LHCN-M2 (cell line): ENCODE data around the gene CELF2. TPM values are rescaled to one million over a fixed set of nuclear protein-coding genes. Genes with fewer than 3 reads are reported as not detected.

Source experiments
- DNase-seq: peaks from one replicate; pipeline ENCODE4 v3.0.0-alpha.2; 2012; ENCODE audit warnings: low read depth
- total RNA-seq: library from RNA; depleted of rRNA; stranded (reverse); fragments of >200 nt; gene quantifications from 2 replicates; pipeline ENCODE4 v1.2.3, GENCODE V29; 2014

Gene CELF2
- total RNA-seq, 1 experiment from 2014 or later = 68.1 TPM

DNA sequence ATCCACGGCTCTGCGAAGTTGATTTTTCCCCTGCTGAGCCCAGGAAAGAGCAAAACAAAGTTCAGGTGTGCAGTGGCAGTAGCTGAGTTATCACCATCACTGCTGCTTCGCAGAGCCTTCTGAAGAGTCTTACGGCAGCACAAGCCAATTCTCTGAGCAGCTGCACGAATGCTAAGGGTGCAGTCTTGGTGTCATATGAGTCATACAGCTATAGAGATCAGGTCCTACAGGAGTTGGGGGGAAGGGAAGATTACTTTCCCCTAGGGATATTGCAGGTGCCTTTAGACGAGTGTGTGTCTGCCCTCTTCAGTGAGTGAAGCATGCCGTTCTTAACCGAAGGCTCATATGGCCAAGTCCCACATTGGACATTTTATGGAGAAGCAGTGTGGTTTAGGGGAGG, 227.8 kb downstream of the CELF2 start:
- peak; percentile 61 for DNase-seq

DNA sequence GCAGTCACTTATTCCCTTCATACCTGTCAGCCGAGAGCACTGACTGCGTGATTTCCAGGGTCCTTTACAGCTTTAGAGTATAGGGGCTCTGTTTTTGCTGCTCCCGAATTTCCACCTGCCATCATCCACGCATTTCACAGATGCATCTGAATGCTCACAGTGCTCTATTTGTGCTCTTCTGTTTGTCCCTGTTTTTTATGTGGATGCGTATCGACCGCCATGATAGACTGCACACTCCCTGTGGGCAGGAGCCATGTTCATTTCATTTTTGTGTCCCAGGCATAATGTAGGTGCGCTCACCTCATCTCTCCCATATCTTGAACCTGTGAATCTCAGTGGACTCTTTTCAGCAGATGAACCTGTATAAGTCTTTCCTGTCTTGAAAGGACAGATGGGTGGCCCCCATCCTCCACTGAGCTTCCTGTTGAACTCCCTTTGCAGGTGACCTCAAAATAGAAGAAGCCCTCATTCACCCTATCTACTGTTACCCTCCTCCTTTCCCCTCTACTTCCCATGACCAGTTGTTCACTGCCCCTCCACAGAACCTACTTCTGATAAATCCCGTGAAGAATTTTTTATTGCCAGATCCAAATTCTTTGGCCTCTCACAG, 228.4 kb downstream of the CELF2 start:
- DNase-seq = no peak

DNA sequence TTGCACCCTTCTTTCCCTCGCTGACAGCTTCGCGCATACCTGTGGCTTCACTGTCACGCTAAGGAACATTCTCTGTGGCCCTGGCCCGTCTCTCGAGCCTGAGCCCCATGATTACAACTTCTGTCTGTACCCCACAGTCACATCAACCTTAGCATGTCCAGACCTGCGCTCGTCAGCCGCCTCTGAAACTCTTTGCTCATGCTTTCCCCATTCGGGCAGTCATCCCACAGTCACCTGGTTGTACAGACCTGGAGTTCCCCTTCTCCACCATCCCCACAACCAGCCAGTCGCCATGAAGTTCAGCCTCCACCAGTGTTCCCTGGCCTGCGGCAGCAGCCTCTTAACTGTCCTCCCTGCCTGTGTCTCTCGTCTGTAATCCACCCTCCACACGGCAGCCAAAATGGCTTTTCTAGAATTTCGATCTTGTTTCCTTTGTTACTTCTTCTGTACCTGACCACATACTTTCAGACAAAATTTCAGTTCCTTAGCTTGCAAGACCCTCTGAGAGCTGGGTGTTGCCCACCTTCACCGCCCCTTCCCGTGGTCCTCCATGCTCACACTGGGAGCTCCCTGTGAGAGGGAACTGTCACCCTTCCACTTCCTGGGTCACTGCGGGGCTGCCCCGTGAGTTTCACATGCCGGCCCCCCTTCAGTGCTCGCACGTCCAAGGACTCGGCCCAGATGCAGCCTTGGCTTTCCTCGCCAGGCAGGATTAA, 229.2 kb downstream of the CELF2 start:
- no peak for DNase-seq

DNA sequence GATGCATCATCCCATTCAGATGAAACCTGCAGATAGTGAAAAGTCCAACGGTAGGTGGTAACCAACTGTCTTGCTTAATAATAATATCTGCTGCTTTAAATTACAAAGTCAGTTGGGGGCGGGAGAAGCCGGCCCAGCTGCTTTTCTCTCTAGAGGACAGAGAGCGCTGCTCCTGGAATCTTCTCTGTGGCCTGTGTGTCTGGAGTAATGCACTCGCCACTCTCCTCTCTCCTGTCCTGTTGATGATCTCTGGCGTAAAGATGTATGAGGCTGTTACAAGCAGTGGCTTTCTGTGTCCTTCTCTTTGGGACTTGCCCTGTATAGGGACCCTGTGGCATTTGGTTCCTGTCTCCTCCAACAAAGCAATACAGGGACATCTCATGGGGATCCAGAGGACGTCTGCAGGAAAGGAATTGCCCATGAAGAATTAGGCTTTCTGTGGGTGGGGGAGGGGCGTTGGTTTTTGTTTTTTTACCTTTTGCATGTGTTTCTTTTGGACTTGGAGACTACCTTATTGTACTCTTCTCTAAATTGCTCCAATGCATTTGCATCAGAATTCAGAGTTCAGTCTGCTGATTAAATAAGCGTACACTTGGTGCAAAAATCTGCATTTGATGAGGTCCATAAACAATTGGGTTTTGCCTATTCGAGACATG, 231.6 kb downstream of the CELF2 start:
- DNase-seq = no peak

DNA sequence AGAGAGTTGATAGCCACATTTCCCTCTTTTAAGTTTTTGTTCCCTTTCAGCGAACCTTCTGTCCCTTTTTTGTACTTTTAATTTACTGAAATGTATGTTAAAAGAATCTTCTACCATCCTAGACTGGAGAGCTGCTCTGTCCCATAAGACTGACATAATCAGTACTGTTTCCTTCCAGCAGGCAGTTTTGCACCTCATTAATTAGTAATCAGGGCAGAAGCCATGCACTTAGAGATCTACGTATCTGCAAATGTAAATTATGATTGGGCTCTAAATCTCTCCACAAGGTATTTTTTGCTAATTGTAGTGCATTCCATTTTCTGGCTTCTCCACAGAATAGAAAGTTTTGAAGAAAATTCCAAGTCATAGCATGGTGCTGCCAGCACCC, 232.1 kb downstream of the CELF2 start:
- DNase-seq = no peak

DNA sequence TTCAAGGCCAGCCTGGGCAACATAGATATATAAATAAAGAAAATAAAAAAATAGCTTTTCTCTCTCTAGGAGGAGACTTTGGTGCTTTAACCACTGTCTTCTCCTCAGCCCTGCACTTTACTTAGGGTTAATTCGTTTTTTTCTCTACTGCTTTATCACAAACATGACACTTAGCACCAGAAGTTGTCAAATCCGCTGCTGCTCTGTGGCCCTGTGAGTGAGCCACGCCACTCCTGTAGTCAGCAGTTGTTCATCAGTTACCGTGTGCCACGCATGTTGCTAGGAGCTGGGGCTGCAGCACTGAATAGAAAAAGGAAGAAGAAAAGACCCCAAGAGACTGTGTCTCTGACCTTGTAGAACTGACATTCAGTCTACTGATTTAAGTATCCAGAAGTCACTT, 232.6 kb downstream of the CELF2 start:
- DNase-seq = no peak

DNA sequence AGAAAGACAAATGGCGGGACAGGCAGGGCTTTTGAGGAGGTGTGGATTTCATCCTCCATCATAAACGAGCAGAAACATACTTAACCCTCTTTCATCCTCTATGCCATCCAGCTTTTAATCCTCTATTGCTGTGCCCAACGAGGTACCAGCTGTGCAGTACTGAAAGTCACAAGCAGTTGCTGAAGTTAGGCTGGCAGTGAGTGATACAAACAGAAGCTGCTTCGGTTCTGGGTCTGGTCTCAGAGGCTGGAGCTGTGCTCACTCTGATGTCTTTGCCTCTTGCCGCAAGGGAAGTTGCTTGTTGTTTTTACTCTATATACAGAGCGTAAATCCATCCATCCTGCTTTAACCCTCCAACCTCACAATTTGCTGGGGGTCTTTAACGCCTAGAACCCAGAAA, 235.2 kb downstream of the CELF2 start:
- no peak for DNase-seq

DNA sequence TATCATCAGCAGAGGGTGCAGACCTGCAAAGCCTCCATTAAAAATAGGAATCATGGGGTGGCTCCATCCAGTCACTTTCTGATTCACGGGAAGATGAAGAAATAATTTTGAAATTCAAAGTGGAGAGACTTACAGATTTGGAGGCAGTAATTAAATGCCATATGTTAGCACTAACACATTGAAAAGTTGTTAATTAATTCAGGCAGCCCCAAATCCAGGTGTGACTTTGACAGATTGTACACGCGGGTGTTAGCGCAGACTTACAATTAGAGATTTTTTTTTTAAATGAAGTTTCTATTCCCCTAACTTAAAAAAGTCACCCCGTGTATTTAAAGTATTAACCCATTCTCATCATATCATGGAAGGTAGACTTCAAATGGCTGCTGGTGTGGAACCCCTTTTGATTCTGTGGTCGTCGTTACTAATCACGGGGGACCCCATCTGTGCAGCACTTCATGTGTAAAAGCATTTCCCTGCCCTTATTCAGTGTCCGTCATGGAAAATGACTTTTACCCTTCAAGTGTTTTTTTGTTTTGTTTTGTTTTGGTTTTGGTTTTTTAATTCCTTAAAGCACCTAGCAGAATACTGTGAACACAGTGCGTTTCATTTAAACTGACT, 235.8 kb downstream of the CELF2 start:
- no peak for DNase-seq

DNA sequence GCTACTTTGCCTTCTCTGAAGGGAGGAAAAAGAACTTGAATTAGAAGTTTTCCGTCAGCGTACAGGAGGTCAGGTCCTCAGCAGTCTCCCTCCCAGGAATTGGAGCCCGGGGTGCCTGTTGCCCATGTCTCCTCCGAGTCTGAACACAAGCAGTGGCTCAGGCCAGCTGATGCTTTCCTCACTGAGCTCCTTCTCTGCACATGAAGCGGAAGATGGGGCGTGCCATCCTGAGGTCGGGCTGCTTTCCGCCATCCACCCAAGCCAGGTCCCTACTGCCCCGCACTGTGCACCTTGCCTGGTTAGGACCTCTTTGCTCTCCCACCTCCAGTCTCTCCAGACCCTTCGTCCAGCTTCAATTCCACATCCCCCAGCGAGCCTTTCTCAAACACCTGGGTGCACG, 237.5 kb downstream of the CELF2 start:
- DNase-seq = no peak

DNA sequence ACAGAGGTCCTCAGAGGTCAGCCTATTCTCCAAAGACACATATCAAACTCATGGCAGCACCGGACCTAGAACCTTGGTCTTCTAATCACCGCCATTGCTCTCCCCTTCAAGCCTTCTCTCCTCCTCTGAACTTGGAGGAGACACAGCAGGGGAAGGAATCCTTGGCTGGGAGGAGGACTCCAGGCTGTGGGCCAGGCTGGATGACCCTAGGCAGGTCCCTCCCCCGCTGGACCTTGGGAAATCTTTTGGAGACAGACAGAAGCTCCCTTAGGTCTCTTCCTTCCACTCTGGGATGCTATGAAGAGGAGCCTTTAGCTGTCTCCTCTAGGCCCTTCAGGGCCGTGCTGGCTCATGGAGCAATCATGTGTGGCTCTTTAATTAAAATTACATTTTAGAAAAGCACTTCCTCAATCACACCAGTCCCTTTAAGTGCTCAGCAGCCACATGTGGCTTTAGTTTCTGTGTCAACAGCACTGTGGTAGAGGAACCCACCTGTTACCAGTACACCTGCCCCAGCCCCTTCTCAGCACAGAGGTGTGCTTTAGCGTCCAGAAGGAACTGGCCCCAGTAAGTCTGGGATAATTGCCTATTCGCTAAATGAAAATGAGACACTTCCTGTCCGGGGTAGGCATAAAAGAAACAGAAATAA, 238.2 kb downstream of the CELF2 start:
- DNase-seq = no peak

DNA sequence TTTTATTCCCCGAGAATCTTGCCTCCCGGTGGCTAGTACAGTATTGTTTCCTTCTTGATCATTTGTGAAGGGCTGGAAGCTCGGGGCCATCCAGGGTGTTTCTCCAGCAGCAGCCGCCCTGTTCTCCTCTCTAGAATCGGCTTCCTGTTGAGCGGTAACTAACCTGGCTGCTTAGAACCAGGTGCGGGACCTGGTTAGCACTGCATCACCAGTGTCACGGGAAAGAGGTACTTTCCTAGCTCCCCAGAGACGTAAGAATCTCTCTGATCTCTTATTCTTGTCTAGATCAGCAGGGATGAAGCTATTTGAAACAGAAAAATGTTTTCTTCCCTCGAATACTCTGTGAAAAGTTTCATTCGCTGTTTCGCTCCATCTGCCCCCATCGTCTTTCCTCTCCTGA, 239.2 kb downstream of the CELF2 start:
- DNase-seq = no peak

DNA sequence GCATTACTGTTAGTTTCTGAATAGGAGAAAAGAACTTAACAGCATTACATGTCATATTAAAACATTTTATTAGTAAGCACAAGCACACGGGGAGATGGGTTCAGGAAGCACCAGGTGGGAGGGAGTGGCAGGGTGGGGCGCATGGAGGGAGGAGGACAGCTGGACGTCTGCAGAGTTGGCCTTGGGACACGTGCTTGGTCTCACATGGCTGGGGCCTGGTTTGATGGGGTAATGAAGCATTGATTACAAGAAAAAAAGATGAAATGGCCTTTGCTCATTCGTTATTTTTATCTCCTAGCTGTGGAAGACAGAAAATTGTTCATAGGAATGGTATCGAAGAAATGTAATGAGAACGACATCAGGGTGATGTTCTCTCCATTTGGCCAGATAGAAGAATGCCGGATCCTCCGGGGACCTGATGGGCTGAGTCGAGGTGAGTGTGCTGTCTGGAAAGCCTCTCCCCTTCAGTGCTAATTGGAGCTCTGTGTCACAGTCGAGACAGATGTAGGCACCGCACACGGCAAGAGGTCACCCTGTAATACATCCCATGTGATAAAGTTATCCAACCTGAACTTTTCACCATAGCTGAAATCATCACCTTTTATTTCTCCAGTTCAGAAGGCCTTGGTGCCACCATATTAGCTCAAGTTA, 239.9 kb downstream of the CELF2 start:
- peak; percentile 14 for DNase-seq

DNA sequence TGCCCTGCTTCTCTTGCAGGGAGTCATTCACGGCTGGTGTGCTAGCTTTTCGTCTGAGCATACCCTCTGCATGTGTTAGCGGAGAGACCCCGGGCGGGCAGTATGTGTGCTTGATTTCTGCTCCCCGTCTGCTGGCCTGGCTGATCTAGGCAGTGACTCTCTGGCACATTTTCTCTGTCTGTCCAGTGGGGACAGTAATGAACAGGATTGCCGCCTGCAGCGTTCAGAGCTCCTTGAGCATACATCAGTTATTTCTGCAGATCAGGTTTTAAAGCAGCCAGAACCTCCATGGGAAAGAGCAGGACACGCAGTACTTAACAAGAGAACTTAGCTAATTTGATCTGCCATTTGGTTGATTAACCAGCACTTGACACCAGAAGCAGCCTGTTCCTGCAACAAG, 242.5 kb downstream of the CELF2 start:
- DNase-seq = no peak

DNA sequence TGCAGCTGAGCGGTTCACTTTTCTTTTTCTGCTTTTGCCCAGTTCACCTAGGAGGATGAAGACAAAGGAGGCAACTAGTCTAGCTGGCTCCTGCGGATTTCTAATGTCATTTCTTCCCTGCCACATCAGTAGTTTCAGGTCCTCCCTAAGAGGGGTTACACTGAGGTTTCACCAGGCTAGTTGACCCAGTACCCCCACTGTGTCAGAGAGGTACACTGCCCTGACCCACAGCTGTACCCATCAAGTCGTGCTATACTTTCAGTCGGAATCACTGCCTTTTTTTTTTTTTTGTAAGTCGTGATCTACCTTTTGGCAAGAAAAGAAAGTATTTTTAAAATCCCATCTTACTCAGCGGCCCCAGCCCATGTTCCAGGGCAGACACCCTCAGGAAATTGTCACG, 243.5 kb downstream of the CELF2 start:
- no peak for DNase-seq

DNA sequence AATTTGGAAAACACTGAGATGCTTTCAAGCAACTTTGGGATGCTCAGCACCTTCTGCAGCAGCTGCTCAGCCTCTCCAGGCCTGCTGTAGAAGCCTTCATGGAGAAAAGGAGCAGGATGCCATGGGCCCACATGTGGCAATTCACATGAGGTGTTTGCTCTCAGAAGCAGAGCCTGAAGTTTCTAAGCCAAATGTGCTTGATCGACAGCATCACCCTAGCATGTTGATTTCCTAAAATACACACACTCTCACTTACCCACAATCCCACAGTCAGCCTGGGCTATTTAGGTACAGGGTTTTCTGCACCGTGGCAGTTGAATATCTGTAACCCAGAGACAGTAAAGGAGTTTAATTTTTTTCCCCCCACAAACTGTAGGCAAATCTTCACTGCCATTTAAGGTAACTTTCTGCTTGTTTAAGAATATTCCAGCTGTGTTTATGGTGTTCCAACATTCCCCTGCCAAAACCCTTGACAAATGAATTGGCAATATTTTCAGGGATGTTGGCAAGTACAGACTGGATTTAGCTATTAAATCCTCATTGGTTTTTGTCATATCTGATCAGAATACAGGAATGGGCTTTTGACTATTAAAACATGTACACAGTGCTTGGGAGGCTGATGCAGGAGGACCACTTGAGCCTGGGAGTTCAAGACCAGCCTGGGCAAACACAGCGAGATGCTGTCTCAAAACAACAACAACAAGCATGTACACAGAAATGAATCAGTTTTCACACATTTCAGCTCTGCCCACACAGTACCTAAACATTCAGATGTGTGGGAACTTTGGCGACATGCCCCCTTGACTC, 244.2 kb downstream of the CELF2 start:
- DNase-seq = no peak

DNA sequence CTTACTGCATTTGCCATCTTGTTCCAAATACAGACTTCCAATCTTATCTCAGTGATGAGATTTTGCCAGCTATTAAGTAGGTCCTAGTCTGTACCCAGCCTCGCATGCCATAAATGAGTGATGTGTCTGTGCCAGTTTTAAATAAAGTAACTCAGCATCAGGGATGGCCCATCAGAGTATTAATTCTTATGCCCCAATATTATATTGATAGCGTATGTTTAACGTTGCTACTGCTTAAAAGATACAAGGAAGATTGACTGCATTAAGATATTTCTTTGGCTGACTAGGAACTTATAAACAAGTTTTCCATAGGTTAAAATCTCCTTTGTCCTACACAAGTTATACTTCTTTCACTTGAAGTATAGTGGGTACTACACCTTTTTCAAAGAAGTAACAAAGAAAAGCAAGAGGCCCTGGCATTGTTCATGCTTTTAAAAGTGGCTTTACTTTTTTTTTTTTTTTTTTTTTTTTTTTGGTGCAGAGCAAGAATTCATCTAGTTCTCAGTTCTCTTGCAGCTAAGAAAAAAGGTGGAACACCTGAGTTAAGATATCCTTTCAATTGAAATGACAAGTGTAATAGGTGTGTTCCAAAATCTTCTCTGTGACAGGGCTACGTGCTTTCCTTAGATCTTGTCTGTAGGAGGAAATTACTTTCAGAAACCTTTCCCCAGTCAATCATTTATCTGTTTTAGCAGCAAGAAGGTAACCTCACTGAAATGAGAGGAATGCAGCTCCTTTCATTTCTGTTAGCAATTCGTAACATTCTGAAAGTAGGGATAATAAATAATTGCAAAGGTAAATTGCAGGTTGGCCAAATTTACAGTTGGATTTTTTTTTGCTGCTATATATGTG, 245.0 kb downstream of the CELF2 start:
- no peak for DNase-seq

DNA sequence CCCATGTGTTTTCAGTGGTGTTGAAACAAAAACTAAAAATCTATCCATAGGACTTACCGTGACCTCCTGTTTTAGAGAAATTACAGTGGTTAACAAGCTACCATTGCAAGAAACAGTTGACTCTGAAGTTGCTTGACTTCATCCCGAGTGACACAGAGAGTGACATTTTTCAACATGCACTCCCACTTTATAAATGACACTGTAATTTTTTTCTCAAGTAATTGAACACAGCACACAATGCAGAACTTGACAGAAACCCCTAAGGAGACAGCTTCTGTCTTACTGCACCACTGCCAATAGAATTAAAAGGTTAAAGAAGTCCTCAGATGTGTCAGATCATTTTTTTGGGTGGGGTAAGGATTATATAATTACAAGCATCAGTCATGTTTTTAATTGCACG, 246.1 kb downstream of the CELF2 start:
- no peak for DNase-seq

DNA sequence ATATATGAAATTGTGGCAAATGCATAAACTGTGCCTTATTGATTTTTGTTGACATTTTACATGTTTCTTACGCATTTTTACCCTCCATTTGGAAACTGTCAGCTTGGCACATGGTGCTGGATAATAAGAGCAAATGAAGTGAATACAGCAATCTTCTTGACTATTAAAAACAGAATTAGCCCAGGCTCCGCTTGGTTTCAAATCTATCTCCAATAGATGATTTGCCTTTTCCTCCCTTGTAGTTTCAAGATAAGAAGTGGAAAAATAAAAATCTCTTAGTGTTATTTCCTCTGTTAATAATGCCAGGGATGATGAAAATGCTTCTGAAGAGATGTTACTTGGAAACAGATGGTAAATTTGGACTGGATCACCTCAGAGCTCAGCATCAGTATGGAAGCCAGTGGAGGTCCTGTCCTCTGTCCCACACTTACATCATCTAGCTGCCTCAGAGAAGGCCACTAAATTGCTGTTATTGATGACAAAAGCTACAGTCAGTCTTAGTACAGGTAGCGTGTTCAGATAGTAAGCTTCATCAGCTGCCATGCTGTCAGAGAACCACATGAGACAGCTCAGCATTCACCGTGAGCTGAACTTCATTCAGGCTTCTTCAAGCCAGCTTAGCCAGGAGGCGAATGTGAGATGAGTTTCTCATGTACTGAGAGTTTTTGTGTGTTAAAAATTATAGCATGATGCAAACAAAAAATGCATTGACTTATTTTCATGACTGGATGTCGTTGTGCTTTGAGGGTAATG, 246.8 kb downstream of the CELF2 start:
- no peak for DNase-seq

DNA sequence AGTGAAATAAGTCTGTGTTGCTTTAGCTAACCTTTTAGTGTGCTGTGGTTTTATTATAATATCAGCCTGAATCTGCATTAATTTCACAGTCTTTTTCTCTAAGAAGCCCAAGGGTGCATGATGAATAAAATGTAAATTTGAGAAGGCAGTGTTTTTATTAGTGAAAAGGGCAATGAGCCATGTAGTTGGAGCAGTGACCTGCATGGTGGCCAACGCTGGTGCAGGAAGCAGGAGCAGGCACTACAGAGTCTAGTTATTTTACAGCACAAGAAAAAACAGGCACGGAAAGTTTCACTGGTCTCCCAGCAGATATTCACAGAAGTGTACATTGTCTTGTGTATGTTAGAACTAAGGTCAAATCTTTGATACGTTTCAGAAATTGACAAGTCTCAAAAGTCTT, 247.8 kb downstream of the CELF2 start:
- no peak for DNase-seq
